NCI-H2196 treated with DMSO at 0.1 percent for 48 hours (cell line): Measurements from ENCODE around the gene KIF20B.
"Not testable (repeated sequence)": the region's sequence is repeated elsewhere in the genome, so short reads cannot be mapped to it uniquely, and the experiment has no call there.

Experiments
- DNase-seq: peaks from one replicate; lab custom pipeline; 2025; ENCODE audit not compliant: unreplicated experiment; lab: John Stamatoyannopoulos, UW

KIF20B gene

DNA sequence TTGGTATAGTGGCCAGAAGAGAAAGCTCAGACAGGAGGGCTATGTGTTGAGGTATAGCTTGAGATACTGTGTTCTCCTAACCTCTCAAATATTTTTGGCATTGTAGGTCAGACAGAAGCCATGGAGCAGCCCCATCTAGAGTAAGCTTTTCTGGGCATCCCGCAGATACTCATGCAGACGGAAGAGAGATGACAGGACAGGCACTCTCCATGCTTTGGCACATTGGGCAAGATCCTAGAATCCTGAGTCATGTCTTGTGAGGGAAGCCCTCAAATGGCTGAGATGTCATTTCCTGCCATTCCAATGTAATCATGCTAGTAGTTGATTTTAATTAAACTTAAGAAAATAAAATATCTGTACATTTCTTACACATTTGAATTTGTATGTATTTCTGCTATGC, 16.8 kb upstream of the KIF20B start:
- DNase-seq: no peak

DNA sequence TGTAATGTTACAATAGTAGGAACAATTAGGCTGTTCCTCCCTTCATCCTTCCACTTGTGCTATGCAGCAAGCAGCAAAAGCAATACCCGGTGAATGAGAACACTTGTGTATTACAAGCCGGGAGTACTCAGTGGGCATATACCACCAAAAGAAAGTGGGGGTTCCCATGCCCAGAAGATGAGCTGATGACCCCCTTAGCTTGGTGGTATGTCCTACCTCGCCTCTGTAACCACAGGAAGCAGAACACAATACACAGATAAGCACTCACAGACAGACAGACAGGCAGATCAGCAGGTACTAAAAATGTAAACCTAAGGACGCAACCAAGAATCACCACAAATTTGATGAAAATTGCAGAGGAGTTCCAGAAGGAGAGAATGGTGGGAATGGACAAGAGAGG, 15.5 kb upstream of the KIF20B start:
- DNase-seq: no peak

GRCh38 chr10:89690027-89690426, 11.4 kb upstream of the KIF20B start:
- DNase-seq: no peak

DNA sequence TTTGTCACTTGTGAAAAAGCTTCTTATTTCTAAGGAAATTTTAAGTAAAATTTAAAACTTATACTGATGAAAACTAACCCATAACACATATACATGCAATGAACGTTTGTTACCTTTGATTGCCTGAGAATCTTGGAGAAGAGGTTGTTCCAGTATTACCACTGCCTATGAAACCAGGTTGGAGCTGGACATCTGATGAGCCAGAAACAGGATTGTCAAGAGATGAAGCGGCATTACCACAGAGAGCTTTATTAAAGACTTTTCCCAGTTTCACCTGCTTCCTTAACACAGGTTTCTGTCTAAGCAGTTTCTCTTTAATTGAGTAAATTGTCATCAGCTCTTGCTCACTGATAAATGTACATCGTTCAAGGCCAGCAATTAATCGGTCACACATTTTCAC, 9.0 kb upstream of the KIF20B start:
- DNase-seq: no peak

DNA sequence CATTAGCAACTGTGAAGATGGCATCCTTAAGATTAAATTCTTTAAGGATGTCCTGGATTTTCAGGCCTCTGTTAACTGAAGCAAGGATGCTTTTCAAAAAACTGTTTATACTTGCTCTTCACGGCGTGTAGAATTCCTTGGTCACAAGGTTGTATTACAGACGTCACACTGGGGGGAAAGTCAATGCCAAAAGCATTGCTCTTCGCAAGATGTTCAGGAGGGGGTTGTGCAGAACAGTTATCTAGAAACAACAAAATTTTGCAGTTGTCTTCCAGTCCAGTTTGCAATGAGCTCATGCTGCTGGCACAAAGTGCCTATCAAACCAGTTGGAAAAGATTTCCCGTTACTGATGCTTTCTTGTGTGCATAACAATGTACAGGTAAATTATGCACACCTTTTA, 8.2 kb upstream of the KIF20B start:
- no peak for DNase-seq

DNA sequence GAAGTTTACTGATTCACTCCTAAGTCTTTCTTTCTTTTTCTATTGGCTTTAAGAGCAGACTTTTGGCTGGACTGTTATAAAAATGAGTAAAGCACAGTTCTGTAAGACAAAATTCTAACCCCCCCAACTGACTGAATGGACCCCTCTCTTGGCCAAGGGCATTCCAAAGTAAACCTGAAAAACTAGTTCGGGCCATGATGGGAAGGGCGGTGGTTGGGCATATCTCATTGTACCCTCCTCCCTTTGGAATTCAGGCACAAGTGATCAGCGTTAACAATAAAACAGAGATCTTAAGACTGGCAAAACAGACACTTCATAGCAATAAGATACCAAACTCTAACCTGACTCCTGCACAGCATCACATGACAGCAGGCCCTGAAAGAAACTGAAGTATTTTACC, 6.1 kb upstream of the KIF20B start:
- no peak for DNase-seq

GRCh38 chr10:89697946-89698345, 3.4 kb upstream of the KIF20B start:
- no peak for DNase-seq

GRCh38 chr10:89699581-89700064, 1.8 kb upstream of the KIF20B start:
- no peak for DNase-seq

DNA sequence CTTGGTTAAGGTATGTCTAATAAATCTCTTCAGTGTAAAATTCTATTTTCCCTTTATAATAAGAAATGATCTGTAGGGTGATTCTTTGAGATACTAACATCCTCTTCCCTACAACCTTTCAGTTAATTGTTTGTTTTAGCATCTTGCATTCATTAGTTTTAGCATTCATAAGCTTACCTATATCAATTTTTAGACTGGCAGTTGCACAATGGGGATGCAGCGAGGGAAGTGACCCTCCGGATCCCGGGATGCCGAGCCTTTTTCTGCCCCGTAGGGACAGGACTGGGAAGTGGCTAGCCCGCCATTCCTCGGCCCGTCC, 508 bp upstream of the KIF20B start:
- DNase-seq: no peak

GRCh38 chr10:89702121-89702480, 711 bp downstream of the KIF20B start:
- no peak for DNase-seq

- DNase-seq: no peak
Observed at GRCh38 chr10:89705466-89705865, 4.1 kb downstream of the KIF20B start.

GRCh38 chr10:89706011-89706410, 4.6 kb downstream of the KIF20B start:
- no peak for DNase-seq

- DNase-seq: no peak
Observed at GRCh38 chr10:89707372-89707771, 6.0 kb downstream of the KIF20B start.

- no peak for DNase-seq
Observed at GRCh38 chr10:89710753-89711152, 9.4 kb downstream of the KIF20B start.

- DNase-seq: no peak
Observed at GRCh38 chr10:89734616-89735015, 33.2 kb downstream of the KIF20B start.

GRCh38 chr10:89738551-89739209, 37.3 kb downstream of the KIF20B start:
- no peak for DNase-seq

DNA sequence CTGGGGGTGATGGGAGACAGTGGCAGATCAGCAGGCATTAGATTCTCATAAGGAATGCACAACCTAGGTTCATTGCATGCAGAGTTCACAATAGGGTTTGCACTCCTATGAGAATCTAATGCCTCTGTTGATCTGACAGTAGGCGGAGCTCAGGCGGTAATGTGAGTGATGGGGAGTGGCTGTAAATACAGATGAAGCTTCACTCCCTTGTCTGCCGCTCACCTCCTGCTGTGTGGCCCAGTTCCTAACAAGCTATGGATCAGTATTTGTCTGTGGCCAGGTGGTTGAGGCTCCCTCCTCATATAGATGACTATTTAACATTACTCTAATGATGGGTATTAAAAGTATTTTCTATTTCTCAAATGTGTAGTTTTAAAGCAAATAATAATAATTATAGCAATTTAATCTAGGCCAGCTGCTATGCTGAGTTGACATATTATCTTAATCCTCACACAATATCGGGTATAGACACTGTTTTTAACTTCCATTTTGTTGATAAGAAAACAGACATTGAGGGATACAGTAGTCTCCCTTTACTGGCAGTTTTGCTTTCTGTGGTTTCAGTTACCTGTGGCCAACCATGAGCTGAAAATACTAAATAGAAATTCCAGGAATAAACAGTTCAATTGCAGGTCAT, 39.9 kb downstream of the KIF20B start:
- no peak for DNase-seq

DNA sequence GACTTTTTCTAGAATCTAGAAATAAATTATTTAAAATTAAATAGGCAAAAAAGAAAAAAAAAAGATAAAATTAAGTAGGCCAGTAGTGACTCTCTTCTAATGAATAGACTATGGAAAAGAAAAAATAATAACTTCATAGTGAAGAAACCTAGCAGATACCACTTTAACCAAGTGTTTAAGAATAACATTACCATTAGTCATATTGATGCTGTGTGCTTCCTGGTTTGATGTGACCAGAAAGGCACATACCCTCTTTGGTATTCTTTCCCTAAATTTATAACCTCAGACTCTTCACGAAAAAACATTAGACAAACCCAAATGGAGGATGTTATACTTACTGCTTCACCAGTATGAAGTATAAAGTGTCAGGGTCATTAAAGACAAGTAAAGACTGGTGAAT, 42.6 kb downstream of the KIF20B start:
- no peak for DNase-seq

DNA sequence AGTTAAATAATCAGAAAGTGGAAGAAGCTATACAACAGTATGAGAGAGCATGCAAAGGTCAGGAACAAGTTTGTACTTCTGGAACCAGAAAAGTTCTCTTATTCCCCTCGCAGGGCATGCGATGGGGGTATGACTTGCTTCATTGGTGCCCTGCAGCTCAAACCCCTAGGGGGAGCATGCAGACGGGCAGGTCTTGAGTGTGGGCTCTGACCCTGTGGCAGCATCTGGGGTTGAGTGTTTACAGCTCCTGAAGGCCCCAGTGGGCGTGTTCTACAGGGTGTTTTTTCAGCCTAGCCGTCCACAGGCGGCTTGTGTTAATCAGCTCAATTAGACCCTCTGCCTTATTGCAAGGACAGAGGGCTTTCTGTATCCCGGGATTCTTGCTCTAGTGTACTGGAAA, 44.5 kb downstream of the KIF20B start:
- DNase-seq: no peak

DNA sequence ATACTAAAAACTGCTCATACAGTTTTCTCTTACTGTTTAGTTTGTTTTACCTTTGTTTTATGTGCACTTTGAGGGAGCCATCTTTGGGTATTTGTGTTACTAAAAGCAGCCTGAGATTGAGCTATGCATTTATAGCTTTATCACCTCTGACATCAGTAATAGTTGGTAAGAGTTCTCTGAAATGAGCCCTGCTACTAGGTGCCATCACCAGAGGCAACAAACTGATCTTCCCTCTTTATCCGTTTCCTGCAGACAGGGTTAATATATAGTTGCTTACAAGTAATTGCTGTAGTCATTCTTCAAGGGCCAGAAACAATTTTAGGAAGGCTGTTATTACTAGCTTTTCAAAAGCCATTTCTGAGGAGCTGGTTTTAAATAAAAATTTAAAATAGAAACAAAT, 49.1 kb downstream of the KIF20B start:
- DNase-seq: no peak

- DNase-seq: no peak
Observed at GRCh38 chr10:89755374-89755773, 54.0 kb downstream of the KIF20B start.

DNA sequence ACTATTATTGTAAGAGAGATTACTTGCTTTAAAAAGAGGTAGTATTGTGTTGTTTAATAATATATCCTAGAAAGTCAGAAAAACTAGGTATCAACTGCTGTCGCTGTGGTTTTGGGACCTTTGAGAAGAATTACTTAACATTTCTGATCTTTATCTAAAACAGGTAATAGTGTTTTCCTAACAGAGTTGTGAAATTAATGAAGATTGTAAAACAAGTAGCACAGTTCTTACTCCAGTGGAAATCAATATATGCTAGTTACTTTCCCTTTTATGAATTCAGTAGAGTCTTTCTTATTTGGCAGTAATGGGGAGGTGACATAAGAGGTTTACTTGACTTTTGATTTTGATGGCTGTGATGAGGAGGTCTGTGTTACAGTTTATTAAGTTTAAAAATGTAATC, 58.1 kb downstream of the KIF20B start:
- DNase-seq: no peak

DNA sequence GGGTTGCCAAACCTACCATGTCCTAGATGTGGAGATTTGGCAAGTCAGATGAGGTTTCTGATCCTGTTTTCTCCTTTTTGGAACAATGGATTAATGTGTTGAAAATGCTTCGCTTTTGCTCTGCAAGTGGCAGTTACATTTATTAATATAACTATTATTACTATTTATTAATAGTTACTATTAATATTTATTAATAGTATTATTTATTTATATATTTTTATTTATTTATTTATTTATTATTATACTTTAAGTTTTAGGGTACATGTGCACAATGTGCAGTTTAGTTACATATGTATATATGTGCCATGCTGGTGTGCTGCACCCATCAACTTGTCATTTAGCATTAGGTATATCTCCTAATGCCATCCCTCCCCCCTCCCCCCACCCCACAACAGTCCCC, 62.3 kb downstream of the KIF20B start:
- DNase-seq: not testable (repeated sequence)
